ENCODE measurements around the gene ZNHIT2. TPM values are rescaled to one million over a fixed set of nuclear protein-coding genes. Genes with fewer than 3 reads are reported as not detected.
A peak's percentile ranks its signal among the peaks of the same experiment; 100 is the strongest.

ZNHIT2 gene
- total and polyA plus RNA-seq, 2 of the 8 experiments (the other 6 are each of a cell fraction or from before 2014, with no cell fraction given): 13.0 to 16.1 TPM

GRCh38 chr11:65095427-65095826, 22.1 kb downstream of the ZNHIT2 start:
- Histone ChIP-seq H2BK15ac (ENCODE audit: low read length) (no peak overlapping the region), H3K27ac (ENCODE audit: low read depth, low read length) (no peak overlapping the region)
- POLR2A ChIA-PET (ENCODE audit: partially characterized antibody): interaction anchor here (0.9 to 16.8 kb wide), 14 partner anchors 8 to 230 kb away, joined by 3 to 230 read pairs (median 4); partner anchors contain the start of genes CDCA5, FAU, MRPL49 and SYVN1
- TF ChIP-seq KDM4A (IDR thresholded peaks at IDR 0.05; ENCODE audit: low read depth, low read length, severe bottlenecking): no peak
- no peak for TF ChIP-seq POLR2AphosphoS5 (IDR thresholded peaks at IDR 0.05; ENCODE audit: low read depth, low read length)
- no peak for TF ChIP-seq JUND (IDR thresholded peaks at IDR 0.05; ENCODE audit: low read length)
- no peak for TF ChIP-seq HDAC2 (IDR thresholded peaks at IDR 0.05; ENCODE audit: borderline replicate concordance in 1 of 2, low read depth in 2 of 2, low read length in 2 of 2)
- TF ChIP-seq BCL11A (IDR thresholded peaks at IDR 0.05; ENCODE audit: low read depth in 2 of 2, low read length in 2 of 2): no peak
- TF ChIP-seq RNF2 (IDR thresholded peaks at IDR 0.05; ENCODE audit: borderline replicate concordance, low read depth, low read length, missing control alignments, poor library complexity, severe bottlenecking): no peak
- TF ChIP-seq CTBP2 (IDR thresholded peaks at IDR 0.05; ENCODE audit: borderline replicate concordance, insufficient read depth, insufficient read length, low read length): no peak
- TF ChIP-seq SIN3A (conservative IDR thresholded peaks at IDR 0.05 in 1 of 2, IDR thresholded peaks at IDR 0.05 in 1 of 2; ENCODE audit: low read depth in 1 of 2, low read length in 2 of 2): no peak
- TF ChIP-seq RXRA (IDR thresholded peaks at IDR 0.05; ENCODE audit: insufficient read depth, low read depth, low read length): no peak
- no peak for TF ChIP-seq JUN (IDR thresholded peaks at IDR 0.05; ENCODE audit: low read depth, low read length)
- TF ChIP-seq RBBP5 (IDR thresholded peaks at IDR 0.05; ENCODE audit: borderline replicate concordance, low read depth, low read length): no peak

More at GRCh38 chr11:65095427-65095826, 22.1 kb downstream of the ZNHIT2 start:
- no peak overlapping the region for H3K56ac ChIP-seq (replicated peaks; ENCODE audit: insufficient read length, low read depth, low read length)
- peak overlapping the region; percentile 53 to 64 for H3K4me2 ChIP-seq (ENCODE audit: insufficient read depth in 1 of 2, low read depth in 2 of 2, low read length in 2 of 2)
- no peak overlapping the region for H2AK5ac ChIP-seq (ENCODE audit: low read depth, low read length)
- 0 out of 2 replicates have a peak overlapping the region, but pooled peaks have one; percentile 2 for H2BK12ac ChIP-seq (ENCODE audit: low read depth, low read length)
- H4K91ac ChIP-seq (replicated peaks; ENCODE audit: insufficient read length, low read length): peak overlapping the region; percentile 45
- no peaks in the 10 kb centered on the region for H3K9me3 ChIP-seq (ENCODE audit: insufficient read depth in 2 of 2, low read depth in 1 of 2, low read length in 1 of 2)
- no peak overlapping the region for H3K14ac ChIP-seq (ENCODE audit: insufficient read length)
- H3K4ac ChIP-seq (replicated peaks; ENCODE audit: insufficient read length, low read depth, low read length): peak overlapping the region; percentile 97
- peak overlapping the region in 1 of 4 experiments; percentile 72; a peak in 1 of 7 replicates for H3K9ac ChIP-seq (replicated peaks in 1 of 4; ENCODE audit: extremely low read depth in 1 of 4, low read depth in 3 of 4, low read length in 3 of 4)
- no peaks in the 10 kb centered on the region for H3K27me3 ChIP-seq (replicated peaks in 1 of 4; ENCODE audit: control insufficient read depth in 3 of 4, extremely low read depth in 1 of 4, insufficient read depth in 3 of 4, low read length in 3 of 4)
- H3K23ac ChIP-seq (ENCODE audit: insufficient read length): no peak overlapping the region
- peaks cover 0 to 3% of the 10 kb centered on the region in 2 experiments for H4K20me1 ChIP-seq (replicated peaks in 1 of 2; ENCODE audit: control insufficient read depth in 1 of 2, insufficient read depth in 2 of 2, low read length in 2 of 2)
- peaks cover 0 to 13% of the 10 kb centered on the region in 2 experiments; a peak in 1 of 4 replicates for H3K79me2 ChIP-seq (ENCODE audit: control insufficient read depth in 1 of 2, insufficient read depth in 2 of 2, low read length in 2 of 2)
- DNase-seq (ENCODE audit: low read depth in 1 of 2, low spot score in 2 of 2) (no peak), FAIRE-seq (no peak)
- WGBS, 2 experiments (ENCODE audit: extremely low coverage in 1 of 2, insufficient coverage in 1 of 2, insufficient read length in 1 of 2, insufficient replicate concordance in 2 of 2, low coverage in 1 of 2, low lambda C conversion rate in 2 of 2, missing lambda C conversion rate in 1 of 2): 88% methylated on average over 22 of the region's 22 CpGs; no CpG with 5 or more reads in 1 of the 2 experiments
- H3K4me3 ChIP-seq (ENCODE audit: extremely low read depth in 1 of 4, insufficient read depth in 2 of 4, low read depth in 3 of 4, low read length in 4 of 4): peak overlapping the region in 3 of 4 experiments; percentile 78 to 88 (median 78); a peak in 4 of 8 replicates
- no peak overlapping the region for H2BK120ac ChIP-seq (replicated peaks; ENCODE audit: low read depth, low read length)
- H4K5ac ChIP-seq (ENCODE audit: insufficient read length, low read depth, low read length): no peak overlapping the region
- peaks cover 2% of the 10 kb centered on the region; the same call in 1 of the 2 replicates for H3K79me1 ChIP-seq (ENCODE audit: low read depth, low read length)
- H3K23me2 ChIP-seq (ENCODE audit: low read depth, low read length): no peaks in the 10 kb centered on the region
- H2BK5ac ChIP-seq (ENCODE audit: low read depth, low read length): peak overlapping the region; percentile 36; the same call in 1 of the 2 replicates
- CTCF ChIA-PET (ENCODE audit: partially characterized antibody): interaction anchor here (0.7 to 2.2 kb wide), 6 partner anchors 15 to 81 kb away, joined by 3 to 12 read pairs (median 4); partner anchors contain the start of gene ARL2
- peak overlapping the region; percentile 99 for H4K8ac ChIP-seq (ENCODE audit: extremely low read depth, insufficient read depth, low read length)
- peaks cover 0 to 3% (median 0%) of the 10 kb centered on the region in 4 experiments; a peak in 1 of 8 replicates for H3K36me3 ChIP-seq (ENCODE audit: control insufficient read depth in 2 of 4, insufficient read depth in 4 of 4, low read length in 3 of 4)
- no peak overlapping the region for H2BK20ac ChIP-seq (ENCODE audit: low read length)
- H2AFZ ChIP-seq (ENCODE audit: low read length): peak overlapping the region; percentile 100
- peaks cover 0 to 6% (median 4%) of the 10 kb centered on the region in 4 experiments; a peak in 6 of 7 replicates for H3K4me1 ChIP-seq (replicated peaks in 1 of 4; ENCODE audit: control insufficient read depth in 3 of 4, insufficient read depth in 4 of 4, low read length in 3 of 4)
- 0 out of 2 replicates have a peak overlapping the region, but pooled peaks have one; percentile 15 for H3K18ac ChIP-seq (ENCODE audit: extremely low read depth, low read length)
